ENCODE data around the gene CYP19A1.

Gene CYP19A1

DNA sequence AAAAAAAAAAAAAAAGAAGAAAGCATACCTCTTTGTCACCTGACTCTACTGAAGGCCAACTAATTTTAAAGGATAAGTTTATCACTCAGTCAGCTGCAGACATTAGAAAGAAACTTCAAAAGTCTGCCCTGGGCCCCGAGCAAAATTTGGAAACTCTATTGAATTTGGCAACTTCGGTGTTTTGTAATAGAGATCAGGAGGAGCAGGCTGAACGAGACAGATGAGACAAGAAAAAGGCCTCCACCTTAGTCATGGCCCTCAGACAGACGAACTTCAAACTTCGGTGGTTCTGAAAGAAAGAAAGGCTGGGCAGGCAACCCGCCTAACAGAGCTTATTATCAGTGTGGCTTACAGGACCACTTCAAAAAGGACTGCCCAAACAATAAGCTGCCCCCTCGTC lies 21.6 kb upstream of the CYP19A1 start:
- Histone ChIP-seq H3K79me2 (ENCODE audit: insufficient read depth, low read length) (no peaks in the 10 kb centered on the region), H4K20me1 (ENCODE audit: insufficient read depth, low read length) (no peaks in the 10 kb centered on the region), H2AFZ (ENCODE audit: low read length) (no peak overlapping the region), H3K4me2 (ENCODE audit: low read length) (no peak overlapping the region), H3K9ac (ENCODE audit: low read length) (no peak overlapping the region), H3K36me3 (ENCODE audit: insufficient read depth, low read length) (no peaks in the 10 kb centered on the region), H3K9me2 (ENCODE audit: low read depth, low read length) (no peaks in the 10 kb centered on the region), H3K27me3 (ENCODE audit: insufficient read depth, low read length) (no peaks in the 10 kb centered on the region), H3K4me1 (ENCODE audit: insufficient read depth, low read length, severe bottlenecking) (no peaks in the 10 kb centered on the region), H3K4me3 (ENCODE audit: low read depth, low read length, poor library complexity, severe bottlenecking) (no peak overlapping the region), H3F3A (ENCODE audit: insufficient read depth, low read length) (no peaks in the 10 kb centered on the region), H3K27ac (ENCODE audit: low read depth, low read length, poor library complexity, severe bottlenecking) (no peak overlapping the region), H3K9me3 (ENCODE audit: low read length) (no peaks in the 10 kb centered on the region)
- TF ChIP-seq, protein P1, sequence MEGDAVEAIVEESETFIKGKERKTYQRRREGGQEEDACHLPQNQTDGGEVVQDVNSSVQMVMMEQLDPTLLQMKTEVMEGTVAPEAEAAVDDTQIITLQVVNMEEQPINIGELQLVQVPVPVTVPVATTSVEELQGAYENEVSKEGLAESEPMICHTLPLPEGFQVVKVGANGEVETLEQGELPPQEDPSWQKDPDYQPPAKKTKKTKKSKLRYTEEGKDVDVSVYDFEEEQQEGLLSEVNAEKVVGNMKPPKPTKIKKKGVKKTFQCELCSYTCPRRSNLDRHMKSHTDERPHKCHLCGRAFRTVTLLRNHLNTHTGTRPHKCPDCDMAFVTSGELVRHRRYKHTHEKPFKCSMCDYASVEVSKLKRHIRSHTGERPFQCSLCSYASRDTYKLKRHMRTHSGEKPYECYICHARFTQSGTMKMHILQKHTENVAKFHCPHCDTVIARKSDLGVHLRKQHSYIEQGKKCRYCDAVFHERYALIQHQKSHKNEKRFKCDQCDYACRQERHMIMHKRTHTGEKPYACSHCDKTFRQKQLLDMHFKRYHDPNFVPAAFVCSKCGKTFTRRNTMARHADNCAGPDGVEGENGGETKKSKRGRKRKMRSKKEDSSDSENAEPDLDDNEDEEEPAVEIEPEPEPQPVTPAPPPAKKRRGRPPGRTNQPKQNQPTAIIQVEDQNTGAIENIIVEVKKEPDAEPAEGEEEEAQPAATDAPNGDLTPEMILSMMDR (IDR thresholded peaks at IDR 0.05; ENCODE audit: low read length), result no peak
- no peak for TF ChIP-seq EZH2 (IDR thresholded peaks at IDR 0.05; ENCODE audit: borderline replicate concordance, low read length)

DNA sequence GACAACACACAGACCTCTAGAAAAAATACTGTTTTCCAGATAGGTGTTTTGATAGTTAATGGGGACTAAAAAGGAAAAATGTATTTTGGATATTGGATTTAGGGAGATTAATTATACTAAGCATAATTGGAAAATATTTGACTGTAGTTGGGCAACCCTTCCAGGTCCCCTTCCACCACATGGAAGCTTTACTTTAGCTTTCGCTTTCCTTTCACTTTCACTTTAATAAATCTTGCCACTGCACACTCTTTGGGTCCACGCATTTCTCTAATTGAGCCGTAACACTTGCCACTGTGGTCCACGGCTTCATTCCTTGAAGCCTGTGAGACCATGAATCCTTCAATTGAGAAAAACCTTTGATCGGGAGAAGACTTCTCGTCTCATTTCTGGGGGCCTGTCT lies 18.6 kb upstream of the CYP19A1 start:
- Histone ChIP-seq H4K20me1 (ENCODE audit: insufficient read depth, low read length) (no peaks in the 10 kb centered on the region), H3K27me3 (ENCODE audit: insufficient read depth, low read length) (no peaks in the 10 kb centered on the region), H3K4me3 (ENCODE audit: low read depth, low read length, poor library complexity, severe bottlenecking) (no peak overlapping the region), H3K4me1 (ENCODE audit: insufficient read depth, low read length, severe bottlenecking) (no peaks in the 10 kb centered on the region), H3K9me3 (ENCODE audit: low read length) (no peaks in the 10 kb centered on the region), H2AFZ (ENCODE audit: low read length) (no peak overlapping the region), H3K79me2 (ENCODE audit: insufficient read depth, low read length) (no peaks in the 10 kb centered on the region), H3K27ac (ENCODE audit: low read depth, low read length, poor library complexity, severe bottlenecking) (no peak overlapping the region), H3K9me2 (ENCODE audit: low read depth, low read length) (no peaks in the 10 kb centered on the region), H3F3A (ENCODE audit: insufficient read depth, low read length) (no peaks in the 10 kb centered on the region), H3K4me2 (ENCODE audit: low read length) (no peak overlapping the region), H3K9ac (ENCODE audit: low read length) (no peak overlapping the region), H3K36me3 (ENCODE audit: insufficient read depth, low read length) (no peaks in the 10 kb centered on the region)
- TF ChIP-seq, protein P1 (IDR thresholded peaks at IDR 0.05; ENCODE audit: low read length), result no peak
- TF ChIP-seq EZH2 (IDR thresholded peaks at IDR 0.05; ENCODE audit: borderline replicate concordance, low read length), result no peak

- H4K20me1 ChIP-seq (ENCODE audit: insufficient read depth, low read length), result no peaks in the 10 kb centered on the region
- no peak for TF ChIP-seq EZH2 (IDR thresholded peaks at IDR 0.05; ENCODE audit: borderline replicate concordance, low read length)
- TF ChIP-seq, protein P1 (IDR thresholded peaks at IDR 0.05; ENCODE audit: low read length), result no peak
- no peak overlapping the region for H2AFZ ChIP-seq (ENCODE audit: low read length)
- H3K9me3 ChIP-seq (ENCODE audit: low read length), result no peaks in the 10 kb centered on the region
- no peak overlapping the region for H3K4me2 ChIP-seq (ENCODE audit: low read length)
- H3K79me2 ChIP-seq (ENCODE audit: insufficient read depth, low read length), result no peaks in the 10 kb centered on the region
- H3K27ac ChIP-seq (ENCODE audit: low read depth, low read length, poor library complexity, severe bottlenecking), result no peak overlapping the region
- no peaks in the 10 kb centered on the region for H3K9me2 ChIP-seq (ENCODE audit: low read depth, low read length)
- no peak overlapping the region for H3K4me3 ChIP-seq (ENCODE audit: low read depth, low read length, poor library complexity, severe bottlenecking)
- no peaks in the 10 kb centered on the region for H3K36me3 ChIP-seq (ENCODE audit: insufficient read depth, low read length)
- no peaks in the 10 kb centered on the region for H3K27me3 ChIP-seq (ENCODE audit: insufficient read depth, low read length)
- H3F3A ChIP-seq (ENCODE audit: insufficient read depth, low read length), result no peaks in the 10 kb centered on the region
- no peaks in the 10 kb centered on the region for H3K4me1 ChIP-seq (ENCODE audit: insufficient read depth, low read length, severe bottlenecking)
- no peak overlapping the region for H3K9ac ChIP-seq (ENCODE audit: low read length)
Observed at GRCh38 chr15:51356147-51356546, 17.8 kb upstream of the CYP19A1 start.

Data from OCI-LY1 (cell line).